Peyer's patch (tissue), 4 donors: ENCODE measurements around the gene DTX3L. TPM values are rescaled to one million over a fixed set of nuclear protein-coding genes. Genes with fewer than 3 reads are reported as not detected.

Experiments
- DNase-seq, 3 donors: peaks; one replicate each; pipeline ENCODE4 v3.0.0-alpha.2; 2017 to 2019
- H3K27ac ChIP-seq, 4 donors: fragments of 200-600 bp; sonication (generic); one replicate each; pipeline ENCODE4 v1.5.1; 2016 to 2019
- H3K27me3 ChIP-seq, 2 donors: fragments of 200-600 bp; sonication (generic); one replicate each; pipeline ENCODE4 v1.5.1; 2019
- H3K36me3 ChIP-seq, 3 donors: fragments of 200-600 bp; sonication (generic); one replicate each; pipeline ENCODE4 v1.5.1; 2016 to 2019
- H3K4me1 ChIP-seq, 4 donors: fragments of 200-600 bp; sonication (generic); one replicate each; pipeline ENCODE4 v1.5.1; 2016 to 2019
- H3K4me3 ChIP-seq, 4 donors: fragments of 200-600 bp; sonication (generic); 1 replicate in 3 of 4; 2 replicates in 1 of 4; pipeline ENCODE4 v1.5.1; 2016 to 2019; ENCODE audit warnings: mild to moderate bottlenecking in 1 of 4
- H3K9me3 ChIP-seq, 4 donors: fragments of 200-600 bp; sonication (generic); one replicate each; pipeline ENCODE4 v1.5.1; 2016 to 2019; ENCODE audit warnings: mild to moderate bottlenecking in 1 of 4
- CTCF ChIP-seq, 6 experiments: fragments of 450-650 bp in 4 of 6; fragments of 200-600 bp in 2 of 6; sonication (generic) in 1 of 6; IDR thresholded peaks; one replicate each; pipeline ENCODE4 v1.5.1; 2017 to 2019; ENCODE audit warnings: antibody characterized with exemption in 6 of 6, mild to moderate bottlenecking in 3 of 6, moderate library complexity in 1 of 6
- POLR2A ChIP-seq, 2 donors: fragments of 450-650 bp; IDR thresholded peaks; one replicate each; pipeline ENCODE4 v1.5.1; 2017; ENCODE audit warnings: antibody characterized with exemption in 2 of 2, mild to moderate bottlenecking in 2 of 2, moderate library complexity in 2 of 2
- total RNA-seq, 4 donors: library from RNA; depleted of rRNA; stranded (reverse); fragments of >200 nt; gene quantifications; one replicate each; pipeline ENCODE4 v1.1.0, GENCODE V29; 2016

DTX3L gene
- total RNA-seq, 4 donors from 2014 or later = 31.2 to 47.3 (median 33.7) TPM

- no peak overlapping the region for H3K4me3 ChIP-seq
- peaks cover 0 to 77% (median 0%) of the 10 kb centered on the region in 3 donors for H3K36me3 ChIP-seq
- no peak overlapping the region for H3K27ac ChIP-seq
- no peaks in the 10 kb centered on the region for H3K9me3 ChIP-seq
- TF ChIP-seq CTCF (IDR thresholded peaks at IDR 0.05) (no peak), POLR2A (IDR thresholded peaks at IDR 0.05) (no peak)
- H3K4me1 ChIP-seq = no peaks in the 10 kb centered on the region
- no peaks in the 10 kb centered on the region for H3K27me3 ChIP-seq
- DNase-seq = no peak
Observed at GRCh38 chr3:122548619-122549018, 15.5 kb upstream of the DTX3L start.

- no peak overlapping the region for H3K4me3 ChIP-seq
- H3K27ac ChIP-seq = no peak overlapping the region
- TF ChIP-seq CTCF (IDR thresholded peaks at IDR 0.05) = no peak
- no peak for TF ChIP-seq POLR2A (IDR thresholded peaks at IDR 0.05)
- H3K36me3 ChIP-seq = peaks cover 0 to 84% (median 0%) of the 10 kb centered on the region in 3 donors
- H3K4me1 ChIP-seq = no peaks in the 10 kb centered on the region
- H3K9me3 ChIP-seq = no peaks in the 10 kb centered on the region
- DNase-seq = no peak
- no peaks in the 10 kb centered on the region for H3K27me3 ChIP-seq
Observed at GRCh38 chr3:122553171-122553570, 11.0 kb upstream of the DTX3L start.

- no peak for DNase-seq
- H3K36me3 ChIP-seq = peaks cover 0 to 77% (median 0%) of the 10 kb centered on the region in 3 donors
- H3K4me1 ChIP-seq = no peaks in the 10 kb centered on the region
- H3K9me3 ChIP-seq = no peaks in the 10 kb centered on the region
- no peak overlapping the region for H3K4me3 ChIP-seq
- H3K27me3 ChIP-seq = no peaks in the 10 kb centered on the region
- TF ChIP-seq POLR2A (IDR thresholded peaks at IDR 0.05) (no peak), CTCF (IDR thresholded peaks at IDR 0.05) (no peak)
- H3K27ac ChIP-seq = no peak overlapping the region
Observed at GRCh38 chr3:122555275-122556071, 8.7 kb upstream of the DTX3L start.

- Histone ChIP-seq H3K4me1 (no peaks in the 10 kb centered on the region), H3K27ac (no peak overlapping the region)
Observed at GRCh38 chr3:122557356-122557755, 6.8 kb upstream of the DTX3L start.

GRCh38 chr3:122558605-122559004 is 5.5 kb upstream of the DTX3L start:
- H3K4me1 ChIP-seq = peaks cover 0 to 12% (median 3%) of the 10 kb centered on the region in 4 donors
- TF ChIP-seq CTCF (IDR thresholded peaks at IDR 0.05) = no peak
- TF ChIP-seq POLR2A (IDR thresholded peaks at IDR 0.05) = no peak
- H3K36me3 ChIP-seq = peaks cover 0 to 52% (median 0%) of the 10 kb centered on the region in 3 donors

More at GRCh38 chr3:122557356-122557755, 6.8 kb upstream of the DTX3L start:
- Histone ChIP-seq H3K27me3 (no peaks in the 10 kb centered on the region), H3K9me3 (no peaks in the 10 kb centered on the region), H3K36me3 (peaks cover 0 to 58% (median 0%) of the 10 kb centered on the region in 3 donors), H3K4me3 (no peak overlapping the region)
- TF ChIP-seq CTCF (IDR thresholded peaks at IDR 0.05) (no peak), POLR2A (IDR thresholded peaks at IDR 0.05) (no peak)
- DNase-seq = no peak

More at GRCh38 chr3:122558605-122559004, 5.5 kb upstream of the DTX3L start:
- Histone ChIP-seq H3K9me3 (no peaks in the 10 kb centered on the region), H3K4me3 (no peak overlapping the region), H3K27me3 (no peaks in the 10 kb centered on the region), H3K27ac (no peak overlapping the region)
- no peak for DNase-seq
